A549 (cell line): ENCODE data around the gene EFEMP1. TPM values are rescaled to one million over a fixed set of nuclear protein-coding genes. Genes with fewer than 3 reads are reported as not detected.
A peak's percentile ranks its signal among the peaks of the same experiment; 100 is the strongest.

ENCODE experiments used
- ATAC-seq, 2 experiments: fragments of 200-7000 bp in 1 of 2; fragments of >200 bp in 1 of 2; cut with Nextera tagmentation in 1 of 2; cut with Tn5 transposase in 1 of 2; 3 replicates each; pipeline versions ENCODE4 v1.8.0 to v1.9.1; 2018 to 2020; ENCODE audit warnings: mild to moderate bottlenecking in 1 of 2, moderate library complexity in 1 of 2
- CTCF ChIA-PET: fragments of 300-600 bp; sonication (Branson Sonifier 250); formaldehyde crosslinking; extraction: SDS; loops from one replicate; lab custom pipeline; 2021; ENCODE audit warnings: antibody characterized with exemption, inconsistent platforms; lab: Yijun Ruan, JAX
- POLR2A ChIA-PET: fragments of 350-600 bp; formaldehyde crosslinking; extraction: SDS; loops from one replicate; lab custom pipeline; 2021; ENCODE audit warnings: antibody characterized with exemption, inconsistent platforms; lab: Yijun Ruan, JAX
- DNase-seq, 2 experiments: peaks; one replicate each; pipeline versions ENCODE4 v3.0.0 to v3.0.0-alpha.2; 2011 to 2016; ENCODE audit warnings: low read depth in 1 of 2, low spot score in 1 of 2
- FAIRE-seq: peaks from 2 replicates; lab custom pipeline; 2011; peaks lifted over from hg19 to GRCh38; lab: Jason Lieb, UNC
- H3K27ac ChIP-seq, 2 experiments: fragments of >200 bp; sonication (Bioruptor Twin); formaldehyde crosslinking; 3 replicates each; pipeline ENCODE4 v1.5.1; 2016 to 2017
- H3K4me1 ChIP-seq: fragments of >200 bp; sonication (Bioruptor Twin); formaldehyde crosslinking; 3 replicates; pipeline ENCODE4 v1.6.1; 2016
- H3K4me2 ChIP-seq: fragments of >200 bp; sonication (Bioruptor Twin); formaldehyde crosslinking; 3 replicates; pipeline ENCODE4 v1.6.1; 2016
- H3K4me3 ChIP-seq: fragments of >200 bp; sonication (Bioruptor Twin); formaldehyde crosslinking; 3 replicates; pipeline ENCODE4 v1.5.1; 2016
- H3K9me3 ChIP-seq: fragments of >200 bp; sonication (Bioruptor Twin); formaldehyde crosslinking; 3 replicates; pipeline ENCODE4 v1.6.1; 2016
- CEBPB ChIP-seq, 2 experiments: fragments of >200 bp in 1 of 2; sonication (Bioruptor Twin) in 1 of 2; formaldehyde crosslinking in 1 of 2; IDR thresholded peaks; 2 replicates each; pipeline ENCODE4 v1.6.1; 2012 to 2016
- CHD2 ChIP-seq: fragments of 150-350 bp; IDR thresholded peaks from 2 replicates; pipeline ENCODE4 v1.6.1; 2014; ENCODE audit warnings: low read length; ENCODE audit not compliant: partially characterized antibody
- FOSL2 ChIP-seq, 2 experiments: fragments of 450-650 bp in 1 of 2; fragments of >200 bp in 1 of 2; sonication (Bioruptor Twin) in 1 of 2; formaldehyde crosslinking; IDR thresholded peaks; 2 replicates each; pipeline versions ENCODE4 v1.5.0 to v1.6.1; 2016 to 2020; ENCODE audit warnings: mild to moderate bottlenecking in 1 of 2, moderate library complexity in 1 of 2
- FOXS1 ChIP-seq: fragments of 250-450 bp; sonication (Bioruptor Pico); IDR thresholded peaks from 2 replicates; pipeline ENCODE4 v1.5.0; 2020; ENCODE audit warnings: mild to moderate bottlenecking, moderate library complexity
- HOXB13 ChIP-seq: fragments of 250-450 bp; sonication (Bioruptor Pico); IDR thresholded peaks from 2 replicates; pipeline ENCODE4 v1.5.0; 2020; ENCODE audit warnings: low read depth, mild to moderate bottlenecking, moderate library complexity
- JUNB ChIP-seq: fragments of >200 bp; sonication (Bioruptor Twin); formaldehyde crosslinking; IDR thresholded peaks from 2 replicates; pipeline ENCODE4 v1.6.1; 2016
- MAFK ChIP-seq: fragments of 450-650 bp; IDR thresholded peaks from 2 replicates; pipeline ENCODE4 v1.6.1; 2014; ENCODE audit not compliant: partially characterized antibody
- MYC ChIP-seq: IDR thresholded peaks from 2 replicates; pipeline ENCODE4 v1.6.1; 2012; ENCODE audit warnings: mild to moderate bottlenecking, inconsistent platforms, low read length, improper control_type of control experiment, borderline replicate concordance
- POLR2AphosphoS2 ChIP-seq: conservative IDR thresholded peaks from 2 replicates; pipeline ENCODE4 v1.6.1; 2012; ENCODE audit warnings: low read length, improper control_type of control experiment, inconsistent platforms
- RFX5 ChIP-seq: fragments of 450-650 bp; IDR thresholded peaks from 2 replicates; pipeline ENCODE4 v1.7.1; 2014; ENCODE audit warnings: antibody characterized with exemption, mild to moderate bottlenecking, moderate library complexity
- TFCP2L1 ChIP-seq: fragments of 250-450 bp; sonication (Bioruptor Pico); IDR thresholded peaks from 2 replicates; pipeline ENCODE4 v1.5.0; 2021; ENCODE audit warnings: mild to moderate bottlenecking
- TP53 ChIP-seq: fragments of 250-450 bp; sonication (Bioruptor Pico); IDR thresholded peaks from 2 replicates; pipeline ENCODE4 v1.5.0; 2021; ENCODE audit warnings: mild to moderate bottlenecking, moderate library complexity
- WGBS: methylation state at CpG from one replicate; pipeline ENCODE4 v1.1.6; 2017; ENCODE audit errors: missing lambda C conversion rate; 5-methylcytosine and 5-hydroxymethylcytosine counted together
- polyA plus RNA-seq, 4 experiments: library from polyadenylated mRNA; depleted of rRNA in 3 of 4; stranded (reverse); fragments of >200 nt; fragmentation: RNase III in 1 of 4; extraction: RNeasy Plus Mini Kit Qiagen cat#74134 plus additional on column Dnase treatment in 1 of 4; gene quantifications; 2 replicates in 3 of 4; 3 replicates in 1 of 4; pipeline ENCODE4 v1.2.3, GENCODE V29; 2011 to 2017
- TF ChIP-seq, protein P1 (sequence below): IDR thresholded peaks from 2 replicates; pipeline ENCODE4 v1.6.1; 2012; ENCODE audit warnings: low read depth, borderline replicate concordance
- TF ChIP-seq, protein P2 (sequence below): fragments of 250-450 bp; sonication (Bioruptor Pico); IDR thresholded peaks from 2 replicates; pipeline ENCODE4 v1.5.0; 2021; ENCODE audit warnings: mild to moderate bottlenecking, moderate library complexity, borderline replicate concordance
- TF ChIP-seq, protein P3 (sequence below): fragments of 200-600 bp; sonication (generic); IDR thresholded peaks from 2 replicates; pipeline ENCODE4 v1.6.1; 2016; ENCODE audit warnings: antibody characterized with exemption, mild to moderate bottlenecking, moderate library complexity
- TF ChIP-seq, protein P4 (sequence below): fragments of 250-450 bp; sonication (Bioruptor Pico); IDR thresholded peaks from 2 replicates; pipeline ENCODE4 v1.5.0; 2020; ENCODE audit warnings: low read depth, mild to moderate bottlenecking, moderate library complexity

EFEMP1 gene
- polyA plus RNA-seq, 2 of the 4 experiments (the other 2 are of a cell fraction): 48.5 to 59.2 TPM

DNA sequence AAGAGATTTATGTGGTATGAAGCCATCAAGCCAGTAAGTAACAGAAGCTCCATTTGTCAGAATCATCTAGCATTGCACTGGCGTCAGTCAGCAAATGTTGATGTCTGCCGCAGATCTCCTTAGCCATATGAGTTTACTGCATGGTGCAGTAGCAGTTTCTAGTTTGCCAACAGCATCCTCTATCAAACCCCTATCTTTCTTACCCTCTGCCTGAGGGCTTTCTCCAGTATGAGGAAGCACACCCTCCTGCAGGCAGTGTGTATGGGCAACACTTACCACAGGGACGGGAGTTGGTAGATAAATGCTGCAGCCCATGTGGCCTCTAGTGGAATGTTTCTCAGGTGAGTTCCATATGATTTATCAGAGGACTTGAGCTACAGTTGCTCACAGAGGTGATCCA is 63.7 kb downstream of the EFEMP1 start:
- Histone ChIP-seq H3K4me3 (no peak overlapping the region), H3K4me1 (peaks cover 46% of the 10 kb centered on the region), H3K4me2 (no peak overlapping the region), H3K9me3 (no peaks in the 10 kb centered on the region), H3K27ac (peak overlapping the region; percentile 9 to 64; a peak in 4 of 6 replicates)
- no peak for ATAC-seq
- no peak for DNase-seq
- WGBS: 92% methylated on average over 3 of the region's 3 CpGs
- ChIA-PET CTCF (interaction anchor here (1.0 to 1.4 kb wide), 3 partner anchors 88 to 142 kb away, joined by 3 to 7 read pairs (median 4); no protein-coding TSS in a partner anchor), POLR2A (interaction anchor here (1.4 kb wide), 1 partner anchor 17 kb away, joined by 6 read pairs; no protein-coding TSS in a partner anchor)
- TF ChIP-seq JUNB (no peak), POLR2AphosphoS2 (no peak), CEBPB (IDR thresholded peaks at IDR 0.05) (no peak)
- TF ChIP-seq, protein P1, sequence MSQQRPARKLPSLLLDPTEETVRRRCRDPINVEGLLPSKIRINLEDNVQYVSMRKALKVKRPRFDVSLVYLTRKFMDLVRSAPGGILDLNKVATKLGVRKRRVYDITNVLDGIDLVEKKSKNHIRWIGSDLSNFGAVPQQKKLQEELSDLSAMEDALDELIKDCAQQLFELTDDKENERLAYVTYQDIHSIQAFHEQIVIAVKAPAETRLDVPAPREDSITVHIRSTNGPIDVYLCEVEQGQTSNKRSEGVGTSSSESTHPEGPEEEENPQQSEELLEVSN: no peak
- no peak for FAIRE-seq

DNA sequence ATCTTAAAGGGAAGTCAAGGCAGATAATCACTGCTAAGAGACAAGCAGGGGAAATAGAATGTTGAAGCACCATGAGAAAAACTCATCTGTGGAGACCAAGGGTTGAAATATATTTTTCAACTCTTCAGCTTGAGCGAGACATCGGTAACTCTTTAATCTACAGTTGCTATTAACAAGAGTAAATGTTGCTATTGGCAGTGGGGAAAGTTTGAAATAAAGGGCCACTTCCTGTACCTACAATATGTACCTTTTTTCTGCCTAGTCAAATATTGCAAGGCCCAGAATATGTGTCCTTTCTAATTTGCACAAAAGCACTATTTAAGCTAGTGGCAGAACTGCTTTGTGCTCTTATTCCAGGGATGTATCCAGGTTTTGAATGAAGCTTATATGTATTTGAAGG is 65.8 kb downstream of the EFEMP1 start:
- TF ChIP-seq, protein P2, sequence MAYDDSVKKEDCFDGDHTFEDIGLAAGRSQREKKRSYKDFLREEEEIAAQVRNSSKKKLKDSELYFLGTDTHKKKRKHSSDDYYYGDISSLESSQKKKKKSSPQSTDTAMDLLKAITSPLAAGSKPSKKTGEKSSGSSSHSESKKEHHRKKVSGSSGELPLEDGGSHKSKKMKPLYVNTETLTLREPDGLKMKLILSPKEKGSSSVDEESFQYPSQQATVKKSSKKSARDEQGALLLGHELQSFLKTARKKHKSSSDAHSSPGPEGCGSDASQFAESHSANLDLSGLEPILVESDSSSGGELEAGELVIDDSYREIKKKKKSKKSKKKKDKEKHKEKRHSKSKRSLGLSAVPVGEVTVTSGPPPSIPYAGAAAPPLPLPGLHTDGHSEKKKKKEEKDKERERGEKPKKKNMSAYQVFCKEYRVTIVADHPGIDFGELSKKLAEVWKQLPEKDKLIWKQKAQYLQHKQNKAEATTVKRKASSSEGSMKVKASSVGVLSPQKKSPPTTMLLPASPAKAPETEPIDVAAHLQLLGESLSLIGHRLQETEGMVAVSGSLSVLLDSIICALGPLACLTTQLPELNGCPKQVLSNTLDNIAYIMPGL (CRISPR knock-in tag): no peak
- TF ChIP-seq TFCP2L1 (CRISPR knock-in tag): no peak
- no peak for TF ChIP-seq CHD2
- no peak for TF ChIP-seq RFX5
- TF ChIP-seq, protein P3, sequence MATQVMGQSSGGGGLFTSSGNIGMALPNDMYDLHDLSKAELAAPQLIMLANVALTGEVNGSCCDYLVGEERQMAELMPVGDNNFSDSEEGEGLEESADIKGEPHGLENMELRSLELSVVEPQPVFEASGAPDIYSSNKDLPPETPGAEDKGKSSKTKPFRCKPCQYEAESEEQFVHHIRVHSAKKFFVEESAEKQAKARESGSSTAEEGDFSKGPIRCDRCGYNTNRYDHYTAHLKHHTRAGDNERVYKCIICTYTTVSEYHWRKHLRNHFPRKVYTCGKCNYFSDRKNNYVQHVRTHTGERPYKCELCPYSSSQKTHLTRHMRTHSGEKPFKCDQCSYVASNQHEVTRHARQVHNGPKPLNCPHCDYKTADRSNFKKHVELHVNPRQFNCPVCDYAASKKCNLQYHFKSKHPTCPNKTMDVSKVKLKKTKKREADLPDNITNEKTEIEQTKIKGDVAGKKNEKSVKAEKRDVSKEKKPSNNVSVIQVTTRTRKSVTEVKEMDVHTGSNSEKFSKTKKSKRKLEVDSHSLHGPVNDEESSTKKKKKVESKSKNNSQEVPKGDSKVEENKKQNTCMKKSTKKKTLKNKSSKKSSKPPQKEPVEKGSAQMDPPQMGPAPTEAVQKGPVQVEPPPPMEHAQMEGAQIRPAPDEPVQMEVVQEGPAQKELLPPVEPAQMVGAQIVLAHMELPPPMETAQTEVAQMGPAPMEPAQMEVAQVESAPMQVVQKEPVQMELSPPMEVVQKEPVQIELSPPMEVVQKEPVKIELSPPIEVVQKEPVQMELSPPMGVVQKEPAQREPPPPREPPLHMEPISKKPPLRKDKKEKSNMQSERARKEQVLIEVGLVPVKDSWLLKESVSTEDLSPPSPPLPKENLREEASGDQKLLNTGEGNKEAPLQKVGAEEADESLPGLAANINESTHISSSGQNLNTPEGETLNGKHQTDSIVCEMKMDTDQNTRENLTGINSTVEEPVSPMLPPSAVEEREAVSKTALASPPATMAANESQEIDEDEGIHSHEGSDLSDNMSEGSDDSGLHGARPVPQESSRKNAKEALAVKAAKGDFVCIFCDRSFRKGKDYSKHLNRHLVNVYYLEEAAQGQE: no peak
- TF ChIP-seq FOXS1: no peak
- TF ChIP-seq, protein P4, sequence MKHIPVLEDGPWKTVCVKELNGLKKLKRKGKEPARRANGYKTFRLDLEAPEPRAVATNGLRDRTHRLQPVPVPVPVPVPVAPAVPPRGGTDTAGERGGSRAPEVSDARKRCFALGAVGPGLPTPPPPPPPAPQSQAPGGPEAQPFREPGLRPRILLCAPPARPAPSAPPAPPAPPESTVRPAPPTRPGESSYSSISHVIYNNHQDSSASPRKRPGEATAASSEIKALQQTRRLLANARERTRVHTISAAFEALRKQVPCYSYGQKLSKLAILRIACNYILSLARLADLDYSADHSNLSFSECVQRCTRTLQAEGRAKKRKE (CRISPR knock-in tag): no peak
- no peak for TF ChIP-seq JUNB
- no peak for TF ChIP-seq HOXB13 (CRISPR knock-in tag)
- no peak for TF ChIP-seq MYC
- TF ChIP-seq MAFK: no peak
- no peak for TF ChIP-seq TP53 (CRISPR knock-in tag)
- TF ChIP-seq FOSL2 (IDR thresholded peaks at IDR 0.05): no peak
- TF ChIP-seq FOSL2 (CRISPR knock-in tag; IDR thresholded peaks at IDR 0.05): no peak
- Histone ChIP-seq H3K27ac (peak overlapping the region; percentile 49 to 69; a peak in 5 of 6 replicates), H3K4me3 (no peak overlapping the region), H3K4me2 (no peak overlapping the region), H3K9me3 (no peaks in the 10 kb centered on the region), H3K4me1 (peaks cover 37% of the 10 kb centered on the region)
- no peak for FAIRE-seq
- CTCF ChIA-PET: interaction anchor here (1.5 kb wide), 1 partner anchor 15 kb away, joined by 6 read pairs; no protein-coding TSS in a partner anchor
- DNase-seq: no peak
- POLR2A ChIA-PET: no interaction called here
- 93% methylated on average over 2 of the region's 2 CpGs for WGBS
- ATAC-seq: no peak
